ENCODE data around the gene CPED1. TPM values are rescaled to one million over a fixed set of nuclear protein-coding genes. Genes with fewer than 3 reads are reported as not detected.

CPED1 gene
- total RNA-seq, 1 experiment from 2014 or later, result 0.13 TPM

DNA sequence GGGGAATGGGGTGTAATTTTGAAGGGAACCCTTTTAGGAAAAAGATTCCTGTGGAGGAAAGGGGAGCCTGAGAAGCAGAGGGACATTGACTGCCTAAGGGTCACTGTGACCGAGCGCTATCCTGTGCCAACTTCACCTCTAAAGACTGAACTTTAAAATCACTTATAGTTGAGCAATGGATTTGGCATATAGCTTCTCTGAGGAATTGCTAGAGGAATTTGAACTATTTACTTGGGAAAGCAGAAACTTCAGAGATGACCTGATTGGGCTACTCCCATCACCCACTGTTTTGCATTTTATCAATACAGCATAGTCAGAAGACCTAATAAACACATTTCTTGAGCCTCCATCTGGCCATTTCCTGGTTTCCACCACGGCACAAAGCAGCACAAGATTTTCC, 316.6 kb downstream of the CPED1 start:
- H3K9me3 Mint-ChIP-seq, result no peaks in the 10 kb centered on the region

More for the DNA sequence above, 316.6 kb downstream of the CPED1 start:
- H3K27ac Mint-ChIP-seq, result peak overlapping the region in 1 of 3 experiments; percentile 53; a peak in 1 of 7 replicates
- Histone ChIP-seq H3K9ac (ENCODE audit: extremely low read depth, insufficient read length, low read length) (no peak overlapping the region), H4K91ac (ENCODE audit: insufficient read length, low read depth, low read length) (no peak overlapping the region), H2AFZ (ENCODE audit: low read length) (no peak overlapping the region), H2BK120ac (ENCODE audit: low read depth, low read length, poor library complexity, severe bottlenecking) (no peak overlapping the region), H4K8ac (replicated peaks; ENCODE audit: insufficient read length, low read depth, low read length) (no peak overlapping the region), H2BK5ac (ENCODE audit: insufficient read length, low read length) (no peak overlapping the region), H3K27ac (ENCODE audit: insufficient read length, low read depth, low read length) (no peak overlapping the region), H3K14ac (ENCODE audit: insufficient read depth, low read length) (no peak overlapping the region), H3T11ph (ENCODE audit: low read length) (no peak overlapping the region), H3K4me2 (ENCODE audit: insufficient read depth, insufficient read length, low read length) (no peak overlapping the region), H3K27me3 (ENCODE audit: insufficient read depth, low read length) (no peaks in the 10 kb centered on the region), H3K9me3 (ENCODE audit: control insufficient read depth, low read depth, low read length) (no peaks in the 10 kb centered on the region), H3K18ac (ENCODE audit: insufficient read length, low read depth, low read length) (no peak overlapping the region), H3K79me1 (ENCODE audit: insufficient read depth, low read depth, low read length, poor library complexity, severe bottlenecking) (no peaks in the 10 kb centered on the region), H2BK12ac (ENCODE audit: insufficient read length, low read depth, low read length) (no peak overlapping the region), H3K23me2 (ENCODE audit: insufficient read length, low read depth, low read length, poor library complexity, severe bottlenecking) (no peaks in the 10 kb centered on the region), H3K23ac (ENCODE audit: insufficient read length, low read depth, low read length) (no peak overlapping the region), H4K5ac (ENCODE audit: insufficient read length, low read depth, low read length) (no peak overlapping the region), H3K4ac (ENCODE audit: low read depth, low read length) (no peak overlapping the region), H2BK20ac (ENCODE audit: low read depth, low read length, poor library complexity, severe bottlenecking) (no peak overlapping the region), H3K56ac (ENCODE audit: insufficient read length, low read depth, low read length) (no peak overlapping the region), H3K4me1 (ENCODE audit: insufficient read depth, low read length) (no peaks in the 10 kb centered on the region), H2BK15ac (ENCODE audit: low read depth, low read length) (no peak overlapping the region), H4K20me1 (ENCODE audit: control insufficient read depth, insufficient read depth, insufficient read length) (no peaks in the 10 kb centered on the region), H3K79me2 (ENCODE audit: insufficient read depth, low read length) (no peaks in the 10 kb centered on the region), H2AK5ac (ENCODE audit: insufficient read length, low read length) (no peak overlapping the region)
- H3K27me3 Mint-ChIP-seq (ENCODE audit: low read depth), result no peaks in the 10 kb centered on the region
- H3K4me1 Mint-ChIP-seq, result peaks cover 5% of the 10 kb centered on the region in 2 experiments
- no peak for DNase-seq
- no CpG with 5 or more reads among the region's 3 CpGs for WGBS (ENCODE audit: extremely low coverage, insufficient read length, low lambda C conversion rate)
- no peaks in the 10 kb centered on the region for H3K36me3 Mint-ChIP-seq (ENCODE audit: insufficient read depth in 1 of 3, low read depth in 3 of 3)
- no peak overlapping the region for H3K4me3 Mint-ChIP-seq
- TF ChIP-seq, protein P1, sequence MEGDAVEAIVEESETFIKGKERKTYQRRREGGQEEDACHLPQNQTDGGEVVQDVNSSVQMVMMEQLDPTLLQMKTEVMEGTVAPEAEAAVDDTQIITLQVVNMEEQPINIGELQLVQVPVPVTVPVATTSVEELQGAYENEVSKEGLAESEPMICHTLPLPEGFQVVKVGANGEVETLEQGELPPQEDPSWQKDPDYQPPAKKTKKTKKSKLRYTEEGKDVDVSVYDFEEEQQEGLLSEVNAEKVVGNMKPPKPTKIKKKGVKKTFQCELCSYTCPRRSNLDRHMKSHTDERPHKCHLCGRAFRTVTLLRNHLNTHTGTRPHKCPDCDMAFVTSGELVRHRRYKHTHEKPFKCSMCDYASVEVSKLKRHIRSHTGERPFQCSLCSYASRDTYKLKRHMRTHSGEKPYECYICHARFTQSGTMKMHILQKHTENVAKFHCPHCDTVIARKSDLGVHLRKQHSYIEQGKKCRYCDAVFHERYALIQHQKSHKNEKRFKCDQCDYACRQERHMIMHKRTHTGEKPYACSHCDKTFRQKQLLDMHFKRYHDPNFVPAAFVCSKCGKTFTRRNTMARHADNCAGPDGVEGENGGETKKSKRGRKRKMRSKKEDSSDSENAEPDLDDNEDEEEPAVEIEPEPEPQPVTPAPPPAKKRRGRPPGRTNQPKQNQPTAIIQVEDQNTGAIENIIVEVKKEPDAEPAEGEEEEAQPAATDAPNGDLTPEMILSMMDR (conservative IDR thresholded peaks at IDR 0.05), result no peak

Measured in H9 (cell line).